C4-2B (cell line): Measurements from ENCODE around the gene SLC35F3.

Experiments
- ZFX ChIP-seq: fragments of 450-650 bp; IDR thresholded peaks from 2 replicates; pipeline ENCODE4 v1.6.1; 2017
- TF ChIP-seq, protein P1 (sequence below): fragments of 450-650 bp; conservative IDR thresholded peaks from 2 replicates; pipeline ENCODE4 v1.5.1; 2017; ENCODE audit warnings: mild to moderate bottlenecking

DNA sequence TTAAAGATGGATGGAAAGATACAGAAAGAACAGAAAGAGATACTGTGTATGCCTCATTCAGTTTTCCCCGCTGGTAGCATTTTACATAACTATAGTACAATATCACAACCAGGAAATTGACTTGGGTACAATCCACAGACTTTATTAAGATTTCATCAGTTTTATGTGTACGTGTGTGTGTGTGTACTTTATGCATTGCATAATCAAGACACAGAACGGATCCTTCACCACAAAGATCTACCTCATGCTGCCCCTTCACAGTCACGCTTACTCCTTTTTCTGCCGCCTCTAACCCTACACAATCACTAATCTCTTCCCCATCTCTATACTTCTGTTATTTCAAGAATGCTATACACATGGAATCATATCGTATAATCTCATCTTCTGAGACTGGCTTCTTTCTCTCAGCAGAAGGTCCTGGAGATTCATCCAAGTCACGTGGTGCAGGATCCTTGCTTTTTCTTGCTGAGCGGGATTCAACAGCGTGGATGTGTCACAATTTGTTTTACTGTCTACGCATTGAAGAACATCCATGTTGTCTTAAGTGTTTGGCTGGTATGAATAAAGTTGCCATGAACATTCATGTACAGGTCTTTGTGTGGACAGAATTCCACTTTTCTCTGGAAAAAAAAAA, 76.7 kb downstream of the SLC35F3 start:
- TF ChIP-seq, protein P1, sequence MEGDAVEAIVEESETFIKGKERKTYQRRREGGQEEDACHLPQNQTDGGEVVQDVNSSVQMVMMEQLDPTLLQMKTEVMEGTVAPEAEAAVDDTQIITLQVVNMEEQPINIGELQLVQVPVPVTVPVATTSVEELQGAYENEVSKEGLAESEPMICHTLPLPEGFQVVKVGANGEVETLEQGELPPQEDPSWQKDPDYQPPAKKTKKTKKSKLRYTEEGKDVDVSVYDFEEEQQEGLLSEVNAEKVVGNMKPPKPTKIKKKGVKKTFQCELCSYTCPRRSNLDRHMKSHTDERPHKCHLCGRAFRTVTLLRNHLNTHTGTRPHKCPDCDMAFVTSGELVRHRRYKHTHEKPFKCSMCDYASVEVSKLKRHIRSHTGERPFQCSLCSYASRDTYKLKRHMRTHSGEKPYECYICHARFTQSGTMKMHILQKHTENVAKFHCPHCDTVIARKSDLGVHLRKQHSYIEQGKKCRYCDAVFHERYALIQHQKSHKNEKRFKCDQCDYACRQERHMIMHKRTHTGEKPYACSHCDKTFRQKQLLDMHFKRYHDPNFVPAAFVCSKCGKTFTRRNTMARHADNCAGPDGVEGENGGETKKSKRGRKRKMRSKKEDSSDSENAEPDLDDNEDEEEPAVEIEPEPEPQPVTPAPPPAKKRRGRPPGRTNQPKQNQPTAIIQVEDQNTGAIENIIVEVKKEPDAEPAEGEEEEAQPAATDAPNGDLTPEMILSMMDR = no peak
- TF ChIP-seq ZFX = no peak
